GM23338 (cell line): ENCODE results near the gene CCDC12. TPM values are rescaled to one million over a fixed set of nuclear protein-coding genes. Genes with fewer than 3 reads are reported as not detected.

Source experiments
- ATAC-seq: fragments of 200-7000 bp; cut with Tn5 transposase; 3 replicates; pipeline ENCODE4 v1.9.1; 2020
- DNase-seq: peaks from one replicate; pipeline ENCODE4 v3.0.0-alpha.2; 2015; ENCODE audit warnings: low spot score
- H2AFZ ChIP-seq: fragments of 200-600 bp; sonication (generic); 2 replicates; pipeline ENCODE4 v1.8.0; 2016; ENCODE audit warnings: antibody characterized with exemption, mild to moderate bottlenecking, moderate library complexity
- H3F3A ChIP-seq: fragments of 200-600 bp; sonication (generic); replicated peaks from 2 replicates; pipeline ENCODE4 v1.8.0; 2017; ENCODE audit warnings: antibody characterized with exemption, mixed run types, low read depth
- H3K27ac ChIP-seq: fragments of 200-600 bp; sonication (generic); 2 replicates; pipeline ENCODE4 v1.6.1; 2016; ENCODE audit warnings: low read depth
- H3K27me3 ChIP-seq: fragments of 200-600 bp; sonication (generic); 2 replicates; pipeline ENCODE4 v1.8.0; 2016; ENCODE audit warnings: mild to moderate bottlenecking, mixed run types, moderate library complexity; ENCODE audit not compliant: insufficient read depth
- H3K36me3 ChIP-seq: fragments of 200-600 bp; sonication (generic); 2 replicates; pipeline ENCODE4 v1.8.0; 2016; ENCODE audit warnings: mild to moderate bottlenecking; ENCODE audit not compliant: insufficient read depth
- H3K4me1 ChIP-seq: fragments of 200-600 bp; sonication (generic); 2 replicates; pipeline ENCODE4 v1.8.0; 2016; ENCODE audit warnings: mild to moderate bottlenecking, moderate library complexity; ENCODE audit not compliant: insufficient read depth
- H3K4me2 ChIP-seq: fragments of 200-600 bp; sonication (generic); 2 replicates; pipeline ENCODE4 v1.7.1; 2017; ENCODE audit warnings: mixed run types
- H3K4me3 ChIP-seq: fragments of 200-600 bp; sonication (generic); 2 replicates; pipeline ENCODE4 v1.6.1; 2016; ENCODE audit warnings: mixed run types
- H3K79me2 ChIP-seq: fragments of 200-600 bp; sonication (generic); replicated peaks from 2 replicates; pipeline ENCODE4 v1.8.0; 2017; ENCODE audit warnings: mild to moderate bottlenecking; ENCODE audit not compliant: insufficient read depth
- H3K9me2 ChIP-seq: fragments of 200-600 bp; sonication (generic); 2 replicates; pipeline ENCODE4 v1.8.0; 2017; ENCODE audit not compliant: insufficient read depth
- H4K20me1 ChIP-seq: fragments of 200-600 bp; sonication (generic); replicated peaks from 2 replicates; pipeline ENCODE4 v1.8.0; 2017; ENCODE audit warnings: mild to moderate bottlenecking; ENCODE audit not compliant: insufficient read depth
- H3K27ac Mint-ChIP-seq: 2 replicates; pipeline ENCODE4 v1.8.0; 2020; ENCODE audit warnings: inconsistent platforms, mild to moderate bottlenecking, moderate library complexity, mixed read lengths
- H3K27me3 Mint-ChIP-seq: 3 replicates; pipeline ENCODE4 v1.8.0; 2022; ENCODE audit warnings: low read depth, mild to moderate bottlenecking, moderate library complexity, mixed read lengths, inconsistent platforms; ENCODE audit not compliant: insufficient read depth, poor library complexity
- H3K36me3 Mint-ChIP-seq: 3 replicates; pipeline ENCODE4 v1.8.0; 2021; ENCODE audit warnings: low read depth, mild to moderate bottlenecking, inconsistent platforms, moderate library complexity, mixed read lengths
- H3K4me1 Mint-ChIP-seq: 3 replicates; pipeline ENCODE4 v1.8.0; 2020; ENCODE audit warnings: mild to moderate bottlenecking, inconsistent platforms, mixed read lengths
- H3K4me3 Mint-ChIP-seq: 3 replicates; pipeline ENCODE4 v1.8.0; 2021; ENCODE audit warnings: moderate library complexity, mild to moderate bottlenecking, inconsistent platforms, mixed read lengths
- H3K9me3 Mint-ChIP-seq: 3 replicates; pipeline ENCODE4 v1.8.0; 2020; ENCODE audit warnings: moderate library complexity, mild to moderate bottlenecking, inconsistent platforms, mixed read lengths
- CREB1 ChIP-seq: fragments of 250-450 bp; sonication (Bioruptor Pico); IDR thresholded peaks from 2 replicates; pipeline ENCODE4 v1.5.0; 2020; ENCODE audit warnings: low read depth, mild to moderate bottlenecking, moderate library complexity
- CTCF ChIP-seq, 2 experiments: fragments of 200-600 bp in 1 of 2; sonication (generic) in 1 of 2; conservative IDR thresholded peaks; 2 replicates each; pipeline versions ENCODE4 v1.5.1 to v1.6.1; 2016 to 2017; ENCODE audit warnings: antibody characterized with exemption in 2 of 2, low read depth in 2 of 2, mild to moderate bottlenecking in 2 of 2, moderate library complexity in 1 of 2
- ETS1 ChIP-seq: IDR thresholded peaks from 2 replicates; pipeline ENCODE4 v1.6.1; 2016; ENCODE audit warnings: antibody characterized with exemption
- EZH2 ChIP-seq: fragments of 200-600 bp; sonication (generic); IDR thresholded peaks from one replicate; pipeline ENCODE4 v1.8.0; 2017; ENCODE audit warnings: antibody characterized with exemption, mild to moderate bottlenecking, low read depth; ENCODE audit not compliant: unreplicated experiment
- EZH2phosphoT487 ChIP-seq: fragments of 200-600 bp; sonication (generic); IDR thresholded peaks from one replicate; pipeline ENCODE4 v1.8.1; 2018; ENCODE audit warnings: antibody characterized with exemption; ENCODE audit not compliant: unreplicated experiment
- JUNB ChIP-seq: IDR thresholded peaks from one replicate; pipeline ENCODE4 v1.6.1; 2016; ENCODE audit warnings: antibody characterized with exemption; ENCODE audit not compliant: unreplicated experiment
- NANOG ChIP-seq: IDR thresholded peaks from 2 replicates; pipeline ENCODE4 v1.6.1; 2016; ENCODE audit warnings: antibody characterized with exemption, borderline replicate concordance
- POLR2AphosphoS5 ChIP-seq: IDR thresholded peaks from 2 replicates; pipeline ENCODE4 v1.6.1; 2016; ENCODE audit warnings: antibody characterized with exemption, low read depth
- REST ChIP-seq: IDR thresholded peaks from one replicate; pipeline ENCODE4 v1.6.1; 2018; ENCODE audit warnings: antibody characterized with exemption; ENCODE audit not compliant: unreplicated experiment
- STAT1 ChIP-seq: IDR thresholded peaks from one replicate; pipeline ENCODE4 v1.6.1; 2016; ENCODE audit warnings: antibody characterized with exemption; ENCODE audit not compliant: unreplicated experiment
- ZNF114 ChIP-seq: fragments of 250-450 bp; sonication (Bioruptor Pico); IDR thresholded peaks from 2 replicates; pipeline ENCODE4 v1.5.0; 2020; ENCODE audit warnings: mild to moderate bottlenecking, moderate library complexity
- ZNF331 ChIP-seq: fragments of 250-450 bp; sonication (Bioruptor Pico); IDR thresholded peaks from 2 replicates; pipeline ENCODE4 v1.5.0; 2020; ENCODE audit warnings: low read depth, mild to moderate bottlenecking, moderate library complexity
- ZNF462 ChIP-seq: fragments of 250-450 bp; sonication (Bioruptor Pico); IDR thresholded peaks from 2 replicates; pipeline ENCODE4 v1.5.0; 2020; ENCODE audit warnings: mild to moderate bottlenecking, moderate library complexity
- polyA plus RNA-seq: library from polyadenylated mRNA; unstranded; fragments of >200 nt; fragmentation: Nextera tagmentation; extraction: Ambion mirVana; gene quantifications from 2 replicates; pipeline ENCODE4 v1.2.1, GENCODE V29; 2016
- total RNA-seq: library from RNA; depleted of rRNA; stranded (reverse); fragments of >200 nt; shearing (Covaris generic); gene quantifications from 2 replicates; pipeline ENCODE4 v1.2.3, GENCODE V29; 2014

CCDC12 gene
- total and polyA plus RNA-seq, 2 experiments from 2014 or later = 42.9 to 133 TPM

DNA sequence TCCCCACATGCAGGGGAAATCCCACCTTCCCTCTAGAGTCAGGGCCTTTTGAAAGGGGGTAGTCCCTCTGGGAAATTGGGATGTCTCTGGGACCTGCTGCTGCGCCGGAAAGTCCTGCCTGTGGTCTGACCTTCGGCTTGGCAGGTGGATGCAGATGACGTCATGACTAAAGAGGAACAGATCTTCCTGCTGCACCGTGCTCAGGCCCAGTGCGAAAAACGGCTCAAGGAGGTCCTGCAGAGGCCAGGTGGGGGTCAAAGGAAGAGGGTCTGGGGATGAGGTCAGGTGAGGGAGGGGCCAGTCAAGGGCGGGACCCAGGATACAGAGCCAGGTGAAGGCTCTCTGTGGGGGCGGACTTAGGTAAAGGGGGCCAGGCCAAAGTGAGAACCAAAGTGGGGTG, 82.8 kb downstream of the CCDC12 start:
- H3K27ac Mint-ChIP-seq = no peak overlapping the region
- DNase-seq = no peak

More for the DNA sequence above, 82.8 kb downstream of the CCDC12 start:
- Histone ChIP-seq H2AFZ (no peak overlapping the region), H3K27ac (no peak overlapping the region), H3K4me2 (no peak overlapping the region), H3K4me3 (no peak overlapping the region), H4K20me1 (no peaks in the 10 kb centered on the region), H3K4me1 (peaks cover 9% of the 10 kb centered on the region), H3K27me3 (peaks cover 63% of the 10 kb centered on the region), H3F3A (no peaks in the 10 kb centered on the region), H3K36me3 (no peaks in the 10 kb centered on the region), H3K79me2 (no peaks in the 10 kb centered on the region), H3K9me2 (no peaks in the 10 kb centered on the region)
- H3K4me3 Mint-ChIP-seq = no peak overlapping the region; the same call in 2 of the 3 replicates
- H3K4me1 Mint-ChIP-seq = peaks cover 7% of the 10 kb centered on the region; the same call in 2 of the 3 replicates
- H3K27me3 Mint-ChIP-seq = peaks cover 62% of the 10 kb centered on the region
- TF ChIP-seq ZNF331 (no peak), POLR2AphosphoS5 (no peak), NANOG (no peak), STAT1 (no peak), EZH2phosphoT487 (no peak), CREB1 (CRISPR knock-in tag) (no peak), ZNF462 (CRISPR knock-in tag) (no peak), JUNB (no peak), ETS1 (no peak), EZH2 (no peak), REST (no peak), ZNF114 (CRISPR knock-in tag) (no peak), CTCF (conservative IDR thresholded peaks at IDR 0.05; ENCODE audit: low read depth in 2 of 2) (no peak)
- H3K36me3 Mint-ChIP-seq = no peaks in the 10 kb centered on the region
- no peak for ATAC-seq
- no peaks in the 10 kb centered on the region for H3K9me3 Mint-ChIP-seq
